ENCODE results near the gene ADAMTS3. TPM values are rescaled to one million over a fixed set of nuclear protein-coding genes. Genes with fewer than 3 reads are reported as not detected.
"Not testable (repeated sequence)": the region's sequence is repeated elsewhere in the genome, so short reads cannot be mapped to it uniquely, and the experiment has no call there.

Gene ADAMTS3
- total RNA-seq, 1 donor from 2014 or later = 0.27 TPM

GRCh38 chr4:72557021-72557420 is 12.0 kb downstream of the ADAMTS3 start:
- no peak for ATAC-seq (ENCODE audit: poor library complexity)
- intact Hi-C loops (cut with DNase I) = no loop called here
- no peak for DNase-seq

GRCh38 chr4:72555377-72555831 is 13.6 kb downstream of the ADAMTS3 start:
- intact Hi-C loops (cut with DNase I) = no loop called here
- ATAC-seq (ENCODE audit: poor library complexity) = no peak

GRCh38 chr4:72553540-72554337 is 15.3 kb downstream of the ADAMTS3 start:
- DNase-seq (no peak), ATAC-seq (ENCODE audit: poor library complexity) (no peak)
- intact Hi-C loops (cut with DNase I) = no loop called here

More at GRCh38 chr4:72555377-72555831, 13.6 kb downstream of the ADAMTS3 start:
- no peak for DNase-seq

- intact Hi-C loops (cut with DNase I) = no loop called here
- ATAC-seq (ENCODE audit: poor library complexity) (no peak), DNase-seq (no peak)
Observed at GRCh38 chr4:72552447-72552846, 16.6 kb downstream of the ADAMTS3 start.

- DNase-seq (no peak), ATAC-seq (ENCODE audit: poor library complexity) (no peak)
- intact Hi-C loops (cut with DNase I) = no loop called here
Observed at GRCh38 chr4:72546456-72546855, 22.6 kb downstream of the ADAMTS3 start.

GRCh38 chr4:72540694-72541093 is 28.3 kb downstream of the ADAMTS3 start:
- intact Hi-C loops (cut with DNase I); ATAC-seq (ENCODE audit: poor library complexity); DNase-seq: not testable (repeated sequence)

- intact Hi-C loops (cut with DNase I) = no loop called here
- no peak for DNase-seq
- no peak for ATAC-seq (ENCODE audit: poor library complexity)
Observed at GRCh38 chr4:72538006-72538405, 31.0 kb downstream of the ADAMTS3 start.

GRCh38 chr4:72536443-72536842 is 32.6 kb downstream of the ADAMTS3 start:
- ATAC-seq (ENCODE audit: poor library complexity) (no peak), DNase-seq (no peak)
- intact Hi-C loops (cut with DNase I) = no loop called here

- DNase-seq = no peak
- intact Hi-C loops (cut with DNase I) = no loop called here
Observed at GRCh38 chr4:72531768-72532290, 37.2 kb downstream of the ADAMTS3 start.

GRCh38 chr4:72531322-72531721 is 37.7 kb downstream of the ADAMTS3 start:
- intact Hi-C loops (cut with DNase I) = no loop called here
- ATAC-seq (ENCODE audit: poor library complexity) (no peak), DNase-seq (no peak)

More at GRCh38 chr4:72531768-72532290, 37.2 kb downstream of the ADAMTS3 start:
- no peak for ATAC-seq (ENCODE audit: poor library complexity)

GRCh38 chr4:72529148-72529822 is 39.7 kb downstream of the ADAMTS3 start:
- ATAC-seq (ENCODE audit: poor library complexity) (no peak), DNase-seq (no peak)
- intact Hi-C loops (cut with DNase I) = no loop called here

GRCh38 chr4:72527038-72527646 is 41.9 kb downstream of the ADAMTS3 start:
- no peak for DNase-seq
- intact Hi-C loops (cut with DNase I) = no loop called here
- ATAC-seq (ENCODE audit: poor library complexity) = no peak

GRCh38 chr4:72525938-72526337 is 43.1 kb downstream of the ADAMTS3 start:
- DNase-seq (peak; percentile 81), ATAC-seq (ENCODE audit: poor library complexity) (peak; percentile 99)
- intact Hi-C loops (cut with DNase I) = no loop called here

GRCh38 chr4:72522440-72522839 is 46.6 kb downstream of the ADAMTS3 start:
- DNase-seq (no peak), ATAC-seq (ENCODE audit: poor library complexity) (no peak)
- intact Hi-C loops (cut with DNase I) = no loop called here

- no peak for ATAC-seq (ENCODE audit: poor library complexity)
- no peak for DNase-seq
- intact Hi-C loops (cut with DNase I) = no loop called here
Observed at GRCh38 chr4:72513227-72513626, 55.8 kb downstream of the ADAMTS3 start.

GRCh38 chr4:72507860-72508419 is 61.1 kb downstream of the ADAMTS3 start:
- intact Hi-C loops (cut with DNase I) = loop anchor here (10.0 kb wide), 1 partner anchor 507 kb away; no protein-coding TSS in a partner anchor
- no peak for DNase-seq
- ATAC-seq (ENCODE audit: poor library complexity) = no peak

GRCh38 chr4:72507167-72507566 is 61.9 kb downstream of the ADAMTS3 start:
- intact Hi-C loops (cut with DNase I) = loop anchor here (10.0 kb wide), 1 partner anchor 508 kb away; no protein-coding TSS in a partner anchor
- no peak for DNase-seq
- ATAC-seq (ENCODE audit: poor library complexity) = no peak

- no peak for DNase-seq
- intact Hi-C loops (cut with DNase I) = loop anchor here (10.0 kb wide), 1 partner anchor 509 kb away; no protein-coding TSS in a partner anchor
- ATAC-seq (ENCODE audit: poor library complexity) = peak; percentile 78
Observed at GRCh38 chr4:72505314-72505744, 63.7 kb downstream of the ADAMTS3 start.

- intact Hi-C loops (cut with DNase I) = loop anchor here (10.0 kb wide), 1 partner anchor 515 kb away; no protein-coding TSS in a partner anchor
- DNase-seq = no peak
- no peak for ATAC-seq (ENCODE audit: poor library complexity)
Observed at GRCh38 chr4:72500214-72500613, 68.8 kb downstream of the ADAMTS3 start.

Data from Right ventricle myocardium superior (tissue), 1 donor.